Stimulated activated CD4-positive, alpha-beta T cell treated with anti-CD3 and anti-CD28 coated beads, Interleukin-1b, Interleukin-23, amount 100 ng/mL, for 1 hour (primary cell): Measurements from ENCODE around the gene PSAT1.
A peak's percentile ranks its signal among the peaks of the same experiment; 100 is the strongest.
"Not testable (repeated sequence)": the region's sequence is repeated elsewhere in the genome, so short reads cannot be mapped to it uniquely, and the experiment has no call there.

Experiments
- DNase-seq, 2 donors: peaks; one replicate each; pipeline ENCODE4 v3.0.0-alpha.2; 2020; ENCODE audit warnings: low read depth in 2 of 2

PSAT1 gene

GRCh38 chr9:78296893-78297671, at the start of gene PSAT1:
TSS of gene PSAT1 (plus strand) at chr9:78297125. CDS start at chr9:78297211, 86 bp downstream.
- DNase-seq: peak; percentile 54 to 72

GRCh38 chr9:78248635-78249034, 48.3 kb upstream of the PSAT1 start:
- no peak for DNase-seq

GRCh38 chr9:78249542-78249941, 47.4 kb upstream of the PSAT1 start:
- no peak for DNase-seq

- no peak for DNase-seq
Observed at GRCh38 chr9:78252616-78253015, 44.3 kb upstream of the PSAT1 start.

GRCh38 chr9:78253285-78253684, 43.6 kb upstream of the PSAT1 start:
- no peak for DNase-seq

GRCh38 chr9:78261403-78262001, 35.4 kb upstream of the PSAT1 start:
- DNase-seq: no peak

GRCh38 chr9:78262655-78263054, 34.3 kb upstream of the PSAT1 start:
- no peak for DNase-seq

- no peak for DNase-seq
Observed at GRCh38 chr9:78267889-78268288, 29.0 kb upstream of the PSAT1 start.

GRCh38 chr9:78269784-78270183, 27.1 kb upstream of the PSAT1 start:
- DNase-seq: no peak

- no peak for DNase-seq
Observed at GRCh38 chr9:78272307-78272706, 24.6 kb upstream of the PSAT1 start.

GRCh38 chr9:78273761-78274160, 23.2 kb upstream of the PSAT1 start:
- no peak for DNase-seq

- DNase-seq: no peak
Observed at GRCh38 chr9:78278177-78278777, 18.6 kb upstream of the PSAT1 start.

- no peak for DNase-seq
Observed at GRCh38 chr9:78278801-78279200, 18.1 kb upstream of the PSAT1 start.

- DNase-seq: no peak
Observed at GRCh38 chr9:78280982-78281668, 15.8 kb upstream of the PSAT1 start.

- not testable (repeated sequence) for DNase-seq
Observed at GRCh38 chr9:78284181-78284580, 12.7 kb upstream of the PSAT1 start.

GRCh38 chr9:78286125-78286524, 10.8 kb upstream of the PSAT1 start:
- DNase-seq: no peak

GRCh38 chr9:78286946-78287388, 10.0 kb upstream of the PSAT1 start:
- DNase-seq: no peak

GRCh38 chr9:78288214-78288892, 8.6 kb upstream of the PSAT1 start:
- no peak for DNase-seq

- no peak for DNase-seq
Observed at GRCh38 chr9:78289474-78289873, 7.5 kb upstream of the PSAT1 start.

GRCh38 chr9:78291240-78291925, 5.5 kb upstream of the PSAT1 start:
- DNase-seq: no peak

GRCh38 chr9:78292026-78292425, 4.9 kb upstream of the PSAT1 start:
- no peak for DNase-seq
